ENCODE measurements around the gene SUSD4.
"Not testable (repeated sequence)": the region's sequence is repeated elsewhere in the genome, so short reads cannot be mapped to it uniquely, and the experiment has no call there.

SUSD4 gene

GRCh38 chr1:223312273-223312672 lies 51.7 kb downstream of the SUSD4 start:
- no peak overlapping the region for H3K4me3 Mint-ChIP-seq
- H3K27me3 Mint-ChIP-seq = peaks cover 9 to 13% of the 10 kb centered on the region in 2 donors
- no peaks in the 10 kb centered on the region for H3K36me3 Mint-ChIP-seq
- DNase-seq (no peak), ATAC-seq (replicated peaks) (no peak)
- no peaks in the 10 kb centered on the region for H3K4me1 Mint-ChIP-seq
- H3K27ac Mint-ChIP-seq = no peak overlapping the region
- H3K9me3 Mint-ChIP-seq = peaks cover 3 to 7% of the 10 kb centered on the region in 2 donors

GRCh38 chr1:223311826-223312225 lies 52.1 kb downstream of the SUSD4 start:
- Mint-ChIP-seq H3K4me1 (no peaks in the 10 kb centered on the region), H3K9me3 (peaks cover 3 to 7% of the 10 kb centered on the region in 2 donors), H3K27me3 (peaks cover 9 to 13% of the 10 kb centered on the region in 2 donors), H3K36me3 (no peaks in the 10 kb centered on the region), H3K4me3 (no peak overlapping the region), H3K27ac (no peak overlapping the region)
- ATAC-seq (replicated peaks) (no peak), DNase-seq (no peak)

- Mint-ChIP-seq H3K9me3 (peaks cover 6 to 9% of the 10 kb centered on the region in 2 donors), H3K4me1 (no peaks in the 10 kb centered on the region), H3K27me3 (peaks cover 9 to 11% of the 10 kb centered on the region in 2 donors), H3K4me3 (no peak overlapping the region), H3K36me3 (no peaks in the 10 kb centered on the region), H3K27ac (no peak overlapping the region)
- ATAC-seq (replicated peaks) (no peak), DNase-seq (no peak)
Observed at GRCh38 chr1:223308136-223308535, 55.8 kb downstream of the SUSD4 start.

GRCh38 chr1:223307544-223307943 lies 56.4 kb downstream of the SUSD4 start:
- no peak overlapping the region for H3K4me3 Mint-ChIP-seq
- DNase-seq (no peak), ATAC-seq (replicated peaks) (no peak)
- H3K27ac Mint-ChIP-seq = no peak overlapping the region
- peaks cover 6 to 8% of the 10 kb centered on the region in 2 donors for H3K9me3 Mint-ChIP-seq
- H3K27me3 Mint-ChIP-seq = peaks cover 4 to 7% of the 10 kb centered on the region in 2 donors
- H3K4me1 Mint-ChIP-seq = no peaks in the 10 kb centered on the region
- H3K36me3 Mint-ChIP-seq = no peaks in the 10 kb centered on the region

- Mint-ChIP-seq H3K4me3 (no peak overlapping the region), H3K4me1 (no peaks in the 10 kb centered on the region), H3K27ac (no peak overlapping the region), H3K36me3 (no peaks in the 10 kb centered on the region), H3K27me3 (peaks cover 4 to 7% of the 10 kb centered on the region in 2 donors), H3K9me3 (peaks cover 6 to 10% of the 10 kb centered on the region in 2 donors)
- ATAC-seq (replicated peaks) (no peak), DNase-seq (no peak)
Observed at GRCh38 chr1:223304931-223305330, 59.0 kb downstream of the SUSD4 start.

GRCh38 chr1:223301371-223301770 lies 62.6 kb downstream of the SUSD4 start:
- Mint-ChIP-seq H3K9me3 (peaks cover 6 to 10% of the 10 kb centered on the region in 2 donors), H3K27ac (no peak overlapping the region), H3K36me3 (no peaks in the 10 kb centered on the region), H3K4me3 (no peak overlapping the region), H3K4me1 (no peaks in the 10 kb centered on the region), H3K27me3 (no peaks in the 10 kb centered on the region)
- DNase-seq (no peak), ATAC-seq (replicated peaks) (no peak)

GRCh38 chr1:223299553-223299952 lies 64.4 kb downstream of the SUSD4 start:
- Mint-ChIP-seq H3K4me3 (no peak overlapping the region), H3K36me3 (no peaks in the 10 kb centered on the region), H3K4me1 (no peaks in the 10 kb centered on the region), H3K9me3 (peaks cover 6 to 10% of the 10 kb centered on the region in 2 donors), H3K27me3 (no peaks in the 10 kb centered on the region), H3K27ac (no peak overlapping the region)
- DNase-seq = no peak
- ATAC-seq (replicated peaks) = no peak

GRCh38 chr1:223298701-223299100 lies 65.3 kb downstream of the SUSD4 start:
- H3K4me3 Mint-ChIP-seq = no peak overlapping the region
- DNase-seq = no peak

GRCh38 chr1:223297800-223298199 lies 66.2 kb downstream of the SUSD4 start:
- no peak for DNase-seq
- peaks cover 0 to 2% of the 10 kb centered on the region in 2 donors for H3K9me3 Mint-ChIP-seq
- no peak overlapping the region for H3K27ac Mint-ChIP-seq
- no peaks in the 10 kb centered on the region for H3K4me1 Mint-ChIP-seq
- H3K36me3 Mint-ChIP-seq = no peaks in the 10 kb centered on the region
- peaks cover 0 to 6% of the 10 kb centered on the region in 2 donors for H3K27me3 Mint-ChIP-seq
- no peak overlapping the region for H3K4me3 Mint-ChIP-seq
- no peak for ATAC-seq (replicated peaks)

More at GRCh38 chr1:223298701-223299100, 65.3 kb downstream of the SUSD4 start:
- H3K4me1 Mint-ChIP-seq = no peaks in the 10 kb centered on the region
- H3K27ac Mint-ChIP-seq = no peak overlapping the region
- peaks cover 4 to 8% of the 10 kb centered on the region in 2 donors for H3K9me3 Mint-ChIP-seq
- ATAC-seq (replicated peaks) = no peak
- no peaks in the 10 kb centered on the region for H3K36me3 Mint-ChIP-seq
- no peaks in the 10 kb centered on the region for H3K27me3 Mint-ChIP-seq

- ATAC-seq (replicated peaks) (no peak), DNase-seq (no peak)
- H3K4me1 Mint-ChIP-seq = no peaks in the 10 kb centered on the region
- H3K27ac Mint-ChIP-seq = no peak overlapping the region
- no peaks in the 10 kb centered on the region for H3K36me3 Mint-ChIP-seq
- H3K27me3 Mint-ChIP-seq = peaks cover 5 to 9% of the 10 kb centered on the region in 2 donors
- no peaks in the 10 kb centered on the region for H3K9me3 Mint-ChIP-seq
- no peak overlapping the region for H3K4me3 Mint-ChIP-seq
Observed at GRCh38 chr1:223291796-223292195, 72.2 kb downstream of the SUSD4 start.

- ATAC-seq (replicated peaks) (no peak), DNase-seq (no peak)
- peaks cover 3% of the 10 kb centered on the region in 2 donors for H3K9me3 Mint-ChIP-seq
- H3K27me3 Mint-ChIP-seq = peaks cover 5 to 9% of the 10 kb centered on the region in 2 donors
- H3K4me1 Mint-ChIP-seq = no peaks in the 10 kb centered on the region
- H3K4me3 Mint-ChIP-seq = no peak overlapping the region
- no peaks in the 10 kb centered on the region for H3K36me3 Mint-ChIP-seq
- H3K27ac Mint-ChIP-seq = no peak overlapping the region
Observed at GRCh38 chr1:223290397-223290796, 73.6 kb downstream of the SUSD4 start.

GRCh38 chr1:223289621-223290020 lies 74.4 kb downstream of the SUSD4 start:
- Mint-ChIP-seq H3K27ac (no peak overlapping the region), H3K27me3 (peaks cover 5 to 9% of the 10 kb centered on the region in 2 donors), H3K4me3 (no peak overlapping the region), H3K4me1 (no peaks in the 10 kb centered on the region), H3K9me3 (peaks cover 7 to 8% of the 10 kb centered on the region in 2 donors), H3K36me3 (no peaks in the 10 kb centered on the region)
- no peak for ATAC-seq (replicated peaks)
- DNase-seq = no peak

- peaks cover 7 to 12% of the 10 kb centered on the region in 2 donors for H3K9me3 Mint-ChIP-seq
- no peak overlapping the region for H3K27ac Mint-ChIP-seq
- no peaks in the 10 kb centered on the region for H3K4me1 Mint-ChIP-seq
- ATAC-seq (replicated peaks) = no peak
- H3K27me3 Mint-ChIP-seq = peaks cover 5 to 9% of the 10 kb centered on the region in 2 donors
- H3K4me3 Mint-ChIP-seq = no peak overlapping the region
- H3K36me3 Mint-ChIP-seq = no peaks in the 10 kb centered on the region
- no peak for DNase-seq
Observed at GRCh38 chr1:223288826-223289225, 75.2 kb downstream of the SUSD4 start.

- DNase-seq (no peak), ATAC-seq (replicated peaks) (no peak)
- H3K36me3 Mint-ChIP-seq = no peaks in the 10 kb centered on the region
- no peak overlapping the region for H3K27ac Mint-ChIP-seq
- H3K4me1 Mint-ChIP-seq = no peaks in the 10 kb centered on the region
- H3K9me3 Mint-ChIP-seq = peaks cover 7 to 20% of the 10 kb centered on the region in 2 donors
- no peaks in the 10 kb centered on the region for H3K27me3 Mint-ChIP-seq
- no peak overlapping the region for H3K4me3 Mint-ChIP-seq
Observed at GRCh38 chr1:223285452-223285851, 78.5 kb downstream of the SUSD4 start.

GRCh38 chr1:223283697-223284096 lies 80.3 kb downstream of the SUSD4 start:
- not testable (repeated sequence) for H3K36me3 Mint-ChIP-seq; H3K27me3 Mint-ChIP-seq; H3K4me3 Mint-ChIP-seq; H3K27ac Mint-ChIP-seq; ATAC-seq (replicated peaks); DNase-seq; H3K4me1 Mint-ChIP-seq
- H3K9me3 Mint-ChIP-seq = peaks cover 7 to 20% of the 10 kb centered on the region in 2 donors

- DNase-seq; H3K36me3 Mint-ChIP-seq; H3K4me3 Mint-ChIP-seq; ATAC-seq (replicated peaks); H3K27me3 Mint-ChIP-seq; H3K9me3 Mint-ChIP-seq; H3K27ac Mint-ChIP-seq; H3K4me1 Mint-ChIP-seq: not testable (repeated sequence)
Observed at GRCh38 chr1:223278311-223278710, 85.7 kb downstream of the SUSD4 start.

Measured in stimulated activated naive B cell treated with anti-CD40 and anti-IgM and Interleukin-4, amounts not matched to agents 10 μg/mL and 1 μg/mL and 100 μg/mL, for 72 hours (primary cell).